Fibroblast of lung (primary cell): ENCODE data around the gene ARHGDIG. TPM values are rescaled to one million over a fixed set of nuclear protein-coding genes. Genes with fewer than 3 reads are reported as not detected.

Experiments used
- DNase-seq, 2 donors: peaks; one replicate each; pipeline versions ENCODE4 v3.0.0 to v3.0.0-alpha.2; 2010; ENCODE audit warnings: low read depth in 2 of 2
- H2AFZ ChIP-seq: 2 replicates; pipeline ENCODE4 v1.5.1; 2012; ENCODE audit warnings: low read length, control low read depth, inconsistent platforms
- H3K27ac ChIP-seq: 2 replicates; pipeline ENCODE4 v1.5.1; 2011; ENCODE audit warnings: low read length, control low read depth; ENCODE audit not compliant: insufficient read depth
- H3K27me3 ChIP-seq: 2 replicates; pipeline ENCODE4 v1.5.1; 2011; ENCODE audit warnings: mild to moderate bottlenecking, low read length; ENCODE audit not compliant: control insufficient read depth, insufficient read depth
- H3K36me3 ChIP-seq: 2 replicates; pipeline ENCODE4 v1.5.1; 2011; ENCODE audit warnings: low read length; ENCODE audit not compliant: control insufficient read depth, insufficient read depth
- H3K4me1 ChIP-seq: 2 replicates; pipeline ENCODE4 v1.5.1; 2011; ENCODE audit warnings: low read length; ENCODE audit not compliant: control insufficient read depth, insufficient read depth; ENCODE audit errors: extremely low read depth
- H3K4me2 ChIP-seq: 2 replicates; pipeline ENCODE4 v1.5.1; 2011; ENCODE audit warnings: low read length, control low read depth; ENCODE audit not compliant: insufficient read depth; ENCODE audit errors: extremely low read depth
- H3K4me3 ChIP-seq, 4 experiments: fragments of 200-600 bp in 1 of 4; sonication (generic) in 1 of 4; replicated peaks in 1 of 4; 2 replicates each; pipeline ENCODE4 v1.5.1; 2011 to 2016; ENCODE audit warnings: low read length in 4 of 4, low read depth in 3 of 4, mild to moderate bottlenecking in 3 of 4, control low read depth in 2 of 4, inconsistent platforms in 1 of 4, mixed read lengths in 1 of 4; ENCODE audit not compliant: insufficient read depth in 1 of 4; ENCODE audit errors: control extremely low read depth in 1 of 4
- H3K79me2 ChIP-seq: 2 replicates; pipeline ENCODE4 v1.5.1; 2012; ENCODE audit warnings: mild to moderate bottlenecking, low read length, inconsistent platforms; ENCODE audit not compliant: control insufficient read depth, insufficient read depth
- H3K9ac ChIP-seq: 2 replicates; pipeline ENCODE4 v1.5.1; 2011; ENCODE audit warnings: mild to moderate bottlenecking, low read length, control low read depth; ENCODE audit not compliant: insufficient read depth
- H3K9me3 ChIP-seq: 2 replicates; pipeline ENCODE4 v1.5.1; 2012; ENCODE audit warnings: low read depth, low read length; ENCODE audit not compliant: control insufficient read depth, insufficient read depth
- H4K20me1 ChIP-seq: 2 replicates; pipeline ENCODE4 v1.5.1; 2011; ENCODE audit warnings: low read length; ENCODE audit not compliant: control insufficient read depth, insufficient read depth; ENCODE audit errors: extremely low read depth
- EZH2 ChIP-seq: IDR thresholded peaks from 2 replicates; pipeline ENCODE4 v1.5.1; 2012; ENCODE audit warnings: low read length, control low read depth, mild to moderate bottlenecking; ENCODE audit errors: missing control alignments
- polyA plus RNA-seq, 2 donors: library from polyadenylated mRNA; depleted of rRNA in 1 of 2; stranded (reverse) in 1 of 2; unstranded in 1 of 2; fragments of >200 nt; gene quantifications; 2 replicates each; pipeline ENCODE4 v1.2.1, GENCODE V29; 2011 to 2012; ENCODE audit warnings: missing spikeins in 1 of 2
- total RNA-seq: library from RNA; depleted of rRNA; stranded (reverse); fragments of >200 nt; gene quantifications from 2 replicates; pipeline ENCODE4 v1.2.1, GENCODE V29; 2014
- TF ChIP-seq, protein P1 (sequence below), 2 donors: IDR thresholded peaks in 1 of 2; conservative IDR thresholded peaks in 1 of 2; 1 replicate in 1 of 2; 2 replicates in 1 of 2; pipeline ENCODE4 v1.5.1; 2011 to 2012; ENCODE audit warnings: low read length in 2 of 2, control low read depth in 1 of 2, inconsistent platforms in 1 of 2, low read depth in 1 of 2, mild to moderate bottlenecking in 1 of 2

The ARHGDIG gene
- total and polyA plus RNA-seq, 2 donors (not counting 1 experiment from before 2014, with no cell fraction given) = 0.30 to 1.3 TPM

DNA sequence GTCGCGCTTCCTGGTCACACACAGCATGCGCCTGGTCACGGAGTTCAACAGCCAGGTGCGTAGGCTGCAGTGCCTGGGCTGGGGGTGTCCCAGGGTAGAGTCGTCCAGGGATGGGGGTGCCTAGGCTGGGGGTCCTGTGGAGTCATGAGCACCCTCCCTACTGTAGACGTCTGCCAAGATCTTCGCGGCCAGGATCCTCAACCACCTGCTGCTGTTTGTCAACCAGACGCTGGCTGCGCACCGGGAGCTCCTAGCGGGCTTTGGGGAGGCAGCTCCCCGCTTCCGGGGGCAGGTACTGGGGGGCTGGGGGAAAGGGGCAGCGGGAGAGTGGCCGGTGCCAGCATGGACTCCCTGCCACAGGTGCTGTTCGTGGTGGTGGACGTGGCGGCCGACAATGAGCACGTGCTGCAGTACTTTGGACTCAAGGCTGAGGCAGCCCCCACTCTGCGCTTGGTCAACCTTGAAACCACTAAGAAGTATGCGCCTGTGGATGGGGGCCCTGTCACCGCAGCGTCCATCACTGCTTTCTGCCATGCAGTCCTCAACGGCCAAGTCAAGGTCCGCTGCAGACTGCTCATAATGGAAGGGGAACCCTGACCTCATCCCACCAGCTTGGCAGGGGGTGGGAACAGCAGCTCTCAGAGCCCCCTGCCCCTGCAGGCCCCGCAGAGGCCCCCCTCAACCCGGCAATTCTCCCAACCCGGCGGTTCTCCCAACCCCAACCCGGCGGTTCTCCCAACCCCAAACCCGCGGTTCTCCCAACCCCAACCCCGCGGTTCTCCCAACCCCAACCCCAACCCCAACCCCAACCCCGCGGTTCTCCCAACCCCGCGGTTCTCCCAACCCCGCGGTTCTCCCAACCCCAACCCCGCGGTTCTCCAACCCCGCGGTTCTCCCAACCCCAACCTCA, 5.0 kb downstream of the ARHGDIG start:
- Histone ChIP-seq H3K4me1 (no peaks in the 10 kb centered on the region), H3K27me3 (peaks cover 10% of the 10 kb centered on the region), H3K4me2 (no peak overlapping the region), H3K9ac (no peak overlapping the region), H2AFZ (no peak overlapping the region), H3K9me3 (no peaks in the 10 kb centered on the region), H3K79me2 (no peaks in the 10 kb centered on the region), H3K27ac (no peak overlapping the region), H3K36me3 (peaks cover 7% of the 10 kb centered on the region), H3K4me3 (no peak overlapping the region), H4K20me1 (no peaks in the 10 kb centered on the region)
- TF ChIP-seq, protein P1, sequence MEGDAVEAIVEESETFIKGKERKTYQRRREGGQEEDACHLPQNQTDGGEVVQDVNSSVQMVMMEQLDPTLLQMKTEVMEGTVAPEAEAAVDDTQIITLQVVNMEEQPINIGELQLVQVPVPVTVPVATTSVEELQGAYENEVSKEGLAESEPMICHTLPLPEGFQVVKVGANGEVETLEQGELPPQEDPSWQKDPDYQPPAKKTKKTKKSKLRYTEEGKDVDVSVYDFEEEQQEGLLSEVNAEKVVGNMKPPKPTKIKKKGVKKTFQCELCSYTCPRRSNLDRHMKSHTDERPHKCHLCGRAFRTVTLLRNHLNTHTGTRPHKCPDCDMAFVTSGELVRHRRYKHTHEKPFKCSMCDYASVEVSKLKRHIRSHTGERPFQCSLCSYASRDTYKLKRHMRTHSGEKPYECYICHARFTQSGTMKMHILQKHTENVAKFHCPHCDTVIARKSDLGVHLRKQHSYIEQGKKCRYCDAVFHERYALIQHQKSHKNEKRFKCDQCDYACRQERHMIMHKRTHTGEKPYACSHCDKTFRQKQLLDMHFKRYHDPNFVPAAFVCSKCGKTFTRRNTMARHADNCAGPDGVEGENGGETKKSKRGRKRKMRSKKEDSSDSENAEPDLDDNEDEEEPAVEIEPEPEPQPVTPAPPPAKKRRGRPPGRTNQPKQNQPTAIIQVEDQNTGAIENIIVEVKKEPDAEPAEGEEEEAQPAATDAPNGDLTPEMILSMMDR (conservative IDR thresholded peaks at IDR 0.05 in 1 of 2, IDR thresholded peaks at IDR 0.05 in 1 of 2; ENCODE audit: low read depth in 1 of 2, low read length in 2 of 2) = no peak
- TF ChIP-seq EZH2 = no peak
- DNase-seq = no peak

GRCh38 chr16:286491-287297, 6.3 kb downstream of the ARHGDIG start:
- Histone ChIP-seq H3K27me3 (peaks cover under 1% of the 10 kb centered on the region), H2AFZ (no peak overlapping the region), H3K4me2 (no peak overlapping the region), H3K79me2 (no peaks in the 10 kb centered on the region), H3K9ac (no peak overlapping the region), H3K27ac (no peak overlapping the region), H3K4me1 (no peaks in the 10 kb centered on the region), H3K9me3 (no peaks in the 10 kb centered on the region), H3K36me3 (peaks cover 12% of the 10 kb centered on the region), H4K20me1 (no peaks in the 10 kb centered on the region), H3K4me3 (no peak overlapping the region)
- TF ChIP-seq, protein P1 (conservative IDR thresholded peaks at IDR 0.05 in 1 of 2, IDR thresholded peaks at IDR 0.05 in 1 of 2; ENCODE audit: low read depth in 1 of 2, low read length in 2 of 2) = no peak
- TF ChIP-seq EZH2 = no peak
- no peak for DNase-seq

GRCh38 chr16:287298-287811, 7.0 kb downstream of the ARHGDIG start:
- TF ChIP-seq EZH2 = no peak
- no peaks in the 10 kb centered on the region for H3K4me1 ChIP-seq
- H3K4me3 ChIP-seq = no peak overlapping the region
- no peak overlapping the region for H3K9ac ChIP-seq
- no peak for DNase-seq
- H2AFZ ChIP-seq = no peak overlapping the region
- H3K27ac ChIP-seq = no peak overlapping the region
- no peaks in the 10 kb centered on the region for H3K79me2 ChIP-seq
- H3K4me2 ChIP-seq = no peak overlapping the region
- peaks cover 14% of the 10 kb centered on the region for H3K36me3 ChIP-seq
- no peaks in the 10 kb centered on the region for H3K27me3 ChIP-seq
- H4K20me1 ChIP-seq = no peaks in the 10 kb centered on the region
- no peaks in the 10 kb centered on the region for H3K9me3 ChIP-seq
